H9 (cell line): ENCODE measurements around the gene SMPD4. TPM values are rescaled to one million over a fixed set of nuclear protein-coding genes. Genes with fewer than 3 reads are reported as not detected.

ENCODE experiments used
- DNase-seq: peaks from one replicate; pipeline ENCODE4 v3.0.0-alpha.2; 2017
- H2AFZ ChIP-seq: one replicate; pipeline ENCODE4 v1.6.1; 2013; ENCODE audit warnings: mild to moderate bottlenecking, low read length, control low read depth, moderate library complexity
- H2AK5ac ChIP-seq: 2 replicates; pipeline ENCODE4 v1.6.1; 2013; ENCODE audit warnings: low read length, control low read depth, mixed read lengths; ENCODE audit not compliant: insufficient read length
- H2BK120ac ChIP-seq: one replicate; pipeline ENCODE4 v1.6.1; 2013; ENCODE audit warnings: low read depth, mild to moderate bottlenecking, low read length, control low read depth, inconsistent platforms; ENCODE audit not compliant: poor library complexity, severe bottlenecking
- H2BK12ac ChIP-seq: 2 replicates; pipeline ENCODE4 v1.6.1; 2013; ENCODE audit warnings: low read length, control low read depth, mixed read lengths, low read depth; ENCODE audit not compliant: insufficient read length
- H2BK15ac ChIP-seq: 2 replicates; pipeline ENCODE4 v1.6.1; 2013; ENCODE audit warnings: low read depth, low read length, control low read depth
- H2BK20ac ChIP-seq: one replicate; pipeline ENCODE4 v1.6.1; 2013; ENCODE audit warnings: low read depth, mild to moderate bottlenecking, low read length, control low read depth, inconsistent platforms; ENCODE audit not compliant: poor library complexity, severe bottlenecking
- H2BK5ac ChIP-seq: 2 replicates; pipeline ENCODE4 v1.6.1; 2013; ENCODE audit warnings: low read length, control low read depth, mixed read lengths; ENCODE audit not compliant: insufficient read length
- H3K14ac ChIP-seq: 2 replicates; pipeline ENCODE4 v1.6.1; 2013; ENCODE audit warnings: low read length, control low read depth; ENCODE audit not compliant: insufficient read depth
- H3K18ac ChIP-seq: 2 replicates; pipeline ENCODE4 v1.6.1; 2013; ENCODE audit warnings: low read depth, mild to moderate bottlenecking, mixed read lengths, low read length, control low read depth; ENCODE audit not compliant: insufficient read length
- H3K23ac ChIP-seq: 2 replicates; pipeline ENCODE4 v1.6.1; 2013; ENCODE audit warnings: low read length, control low read depth, mixed read lengths, low read depth; ENCODE audit not compliant: insufficient read length
- H3K23me2 ChIP-seq: 2 replicates; pipeline ENCODE4 v1.6.1; 2013; ENCODE audit warnings: low read depth, mild to moderate bottlenecking, mixed read lengths, low read length, control low read depth; ENCODE audit not compliant: insufficient read length, poor library complexity, severe bottlenecking
- H3K27ac ChIP-seq: 2 replicates; pipeline ENCODE4 v1.5.1; 2013; ENCODE audit warnings: low read length, control low read depth, mixed read lengths, low read depth; ENCODE audit not compliant: insufficient read length
- H3K27me3 ChIP-seq: 2 replicates; pipeline ENCODE4 v1.6.1; 2013; ENCODE audit warnings: low read length, control low read depth, inconsistent platforms; ENCODE audit not compliant: insufficient read depth
- H3K4ac ChIP-seq: 2 replicates; pipeline ENCODE4 v1.6.1; 2013; ENCODE audit warnings: low read depth, mild to moderate bottlenecking, control low read depth, inconsistent platforms, low read length, moderate library complexity
- H3K4me1 ChIP-seq: 2 replicates; pipeline ENCODE4 v1.6.1; 2013; ENCODE audit warnings: low read length, control low read depth, inconsistent platforms; ENCODE audit not compliant: insufficient read depth
- H3K4me2 ChIP-seq: 2 replicates; pipeline ENCODE4 v1.6.1; 2013; ENCODE audit warnings: low read length, control low read depth, mixed read lengths; ENCODE audit not compliant: insufficient read length, insufficient read depth
- H3K56ac ChIP-seq: 2 replicates; pipeline ENCODE4 v1.6.1; 2013; ENCODE audit warnings: low read depth, mild to moderate bottlenecking, mixed read lengths, low read length, control low read depth; ENCODE audit not compliant: insufficient read length
- H3K79me1 ChIP-seq: 2 replicates; pipeline ENCODE4 v1.6.1; 2013; ENCODE audit warnings: low read depth, mild to moderate bottlenecking, moderate library complexity, low read length, control low read depth, inconsistent platforms; ENCODE audit not compliant: insufficient read depth, poor library complexity, severe bottlenecking
- H3K79me2 ChIP-seq: 2 replicates; pipeline ENCODE4 v1.6.1; 2013; ENCODE audit warnings: low read length, control low read depth, inconsistent platforms; ENCODE audit not compliant: insufficient read depth
- H3K9ac ChIP-seq: 2 replicates; pipeline ENCODE4 v1.6.1; 2013; ENCODE audit warnings: low read length, control low read depth, mixed read lengths; ENCODE audit not compliant: insufficient read length; ENCODE audit errors: extremely low read depth
- H3K9me3 ChIP-seq: one replicate; pipeline ENCODE4 v1.6.1; 2013; ENCODE audit warnings: low read depth, low read length, inconsistent platforms; ENCODE audit not compliant: control insufficient read depth
- H3T11ph ChIP-seq: one replicate; pipeline ENCODE4 v1.6.1; 2013; ENCODE audit warnings: mild to moderate bottlenecking, low read length, control low read depth, inconsistent platforms
- H4K20me1 ChIP-seq: one replicate; pipeline ENCODE4 v1.6.1; 2013; ENCODE audit not compliant: control insufficient read depth, insufficient read length, insufficient read depth
- H4K5ac ChIP-seq: 2 replicates; pipeline ENCODE4 v1.6.1; 2013; ENCODE audit warnings: low read depth, mild to moderate bottlenecking, mixed read lengths, low read length, control low read depth; ENCODE audit not compliant: insufficient read length
- H4K8ac ChIP-seq: replicated peaks from 2 replicates; pipeline ENCODE4 v1.6.1; 2013; ENCODE audit warnings: low read length, control low read depth, mixed read lengths, low read depth; ENCODE audit not compliant: insufficient read length
- H4K91ac ChIP-seq: 2 replicates; pipeline ENCODE4 v1.6.1; 2013; ENCODE audit warnings: low read depth, mild to moderate bottlenecking, moderate library complexity, mixed read lengths, low read length, control low read depth; ENCODE audit not compliant: insufficient read length
- H3K27ac Mint-ChIP-seq, 3 experiments: 2 replicates in 2 of 3; 3 replicates in 1 of 3; pipeline ENCODE4 v1.8.0; 2020 to 2021; ENCODE audit warnings: mixed read lengths in 3 of 3, mild to moderate bottlenecking in 1 of 3, moderate library complexity in 1 of 3
- H3K27me3 Mint-ChIP-seq: 2 replicates; pipeline ENCODE4 v1.8.0; 2021; ENCODE audit warnings: low read depth, mild to moderate bottlenecking, moderate library complexity, mixed read lengths
- H3K36me3 Mint-ChIP-seq, 3 experiments: 2 replicates in 2 of 3; 3 replicates in 1 of 3; pipeline ENCODE4 v1.8.0; 2020 to 2021; ENCODE audit warnings: low read depth in 3 of 3, mixed read lengths in 3 of 3; ENCODE audit not compliant: insufficient read depth in 1 of 3
- H3K4me1 Mint-ChIP-seq, 2 experiments: 2 replicates each; pipeline ENCODE4 v1.8.0; 2020; ENCODE audit warnings: mixed read lengths in 2 of 2
- H3K4me3 Mint-ChIP-seq, 2 experiments: 2 replicates in 1 of 2; 3 replicates in 1 of 2; pipeline ENCODE4 v1.8.0; 2020 to 2021; ENCODE audit warnings: mild to moderate bottlenecking in 2 of 2, mixed read lengths in 2 of 2, moderate library complexity in 1 of 2
- H3K9me3 Mint-ChIP-seq, 2 experiments: 2 replicates in 1 of 2; 3 replicates in 1 of 2; pipeline ENCODE4 v1.8.0; 2020; ENCODE audit warnings: mild to moderate bottlenecking in 2 of 2, mixed read lengths in 2 of 2, moderate library complexity in 1 of 2
- WGBS: extraction: QIAGEN DNeasy Blood & Tissue Kit; methylation state at CpG from one replicate; pipeline ENCODE4 v1.1.7; 2013; ENCODE audit warnings: missing lambda C conversion rate, low lambda C conversion rate, mixed read lengths; ENCODE audit not compliant: insufficient read length; ENCODE audit errors: extremely low coverage; 5-methylcytosine and 5-hydroxymethylcytosine counted together
- total RNA-seq: library from RNA; stranded (reverse); gene quantifications from 2 replicates; pipeline ENCODE4 v1.2.1, GENCODE V29; 2021
- TF ChIP-seq, protein P1 (sequence below): fragments of 200-600 bp; sonication (generic); conservative IDR thresholded peaks from 3 replicates; pipeline ENCODE4 v1.8.0; 2021; ENCODE audit warnings: antibody characterized with exemption, mild to moderate bottlenecking

The SMPD4 gene
- total RNA-seq, 1 experiment from 2014 or later = 105 TPM

DNA sequence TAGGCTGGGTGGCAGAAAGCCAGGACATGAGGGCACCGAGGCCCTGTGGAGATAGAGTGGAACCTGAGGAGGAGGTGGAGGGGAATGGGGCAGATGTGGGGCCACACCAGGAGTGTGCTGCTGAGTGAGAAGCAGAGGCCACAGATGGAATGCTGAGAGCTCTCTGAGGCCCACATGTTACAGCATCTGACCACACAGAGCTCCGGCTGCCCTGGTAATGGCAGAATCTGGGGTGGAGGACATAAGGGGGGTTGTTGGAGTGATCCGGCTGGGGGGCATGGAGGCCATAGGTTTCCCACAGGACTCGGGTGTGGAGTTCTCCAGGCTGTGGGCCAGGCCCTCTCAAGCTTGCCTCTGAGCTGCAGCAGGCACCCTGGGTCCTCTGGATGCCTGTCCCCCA lies 4.5 kb upstream of the SMPD4 start:
- Histone ChIP-seq H2AFZ (no peak overlapping the region), H3K9ac (no peak overlapping the region)

More for the DNA sequence above, 4.5 kb upstream of the SMPD4 start:
- Histone ChIP-seq H3K79me1 (no peaks in the 10 kb centered on the region), H3K27me3 (no peaks in the 10 kb centered on the region), H2BK5ac (no peak overlapping the region), H3K4ac (no peak overlapping the region), H3K18ac (no peak overlapping the region), H3K56ac (no peak overlapping the region), H4K91ac (no peak overlapping the region), H4K8ac (no peak overlapping the region), H3K27ac (no peak overlapping the region), H2BK15ac (no peak overlapping the region), H2BK20ac (no peak overlapping the region), H3K14ac (no peak overlapping the region), H3K79me2 (peaks cover 2% of the 10 kb centered on the region; the same call in 1 of the 2 replicates), H3K4me2 (no peak overlapping the region), H2BK12ac (no peak overlapping the region), H3K9me3 (no peaks in the 10 kb centered on the region), H3T11ph (no peak overlapping the region), H2AK5ac (no peak overlapping the region), H3K23me2 (no peaks in the 10 kb centered on the region), H4K5ac (no peak overlapping the region), H3K23ac (no peak overlapping the region), H3K4me1 (no peaks in the 10 kb centered on the region), H4K20me1 (no peaks in the 10 kb centered on the region), H2BK120ac (no peak overlapping the region)
- no peak for DNase-seq
- Mint-ChIP-seq H3K36me3 (peaks cover 1 to 18% (median 14%) of the 10 kb centered on the region in 3 experiments; a peak in 5 of 7 replicates), H3K27ac (peak overlapping the region in 1 of 3 experiments; percentile 48; a peak in 1 of 7 replicates), H3K27me3 (no peaks in the 10 kb centered on the region), H3K9me3 (no peaks in the 10 kb centered on the region), H3K4me1 (peaks cover 4 to 13% of the 10 kb centered on the region in 2 experiments; a peak in 3 of 4 replicates), H3K4me3 (no peak overlapping the region)
- TF ChIP-seq, protein P1, sequence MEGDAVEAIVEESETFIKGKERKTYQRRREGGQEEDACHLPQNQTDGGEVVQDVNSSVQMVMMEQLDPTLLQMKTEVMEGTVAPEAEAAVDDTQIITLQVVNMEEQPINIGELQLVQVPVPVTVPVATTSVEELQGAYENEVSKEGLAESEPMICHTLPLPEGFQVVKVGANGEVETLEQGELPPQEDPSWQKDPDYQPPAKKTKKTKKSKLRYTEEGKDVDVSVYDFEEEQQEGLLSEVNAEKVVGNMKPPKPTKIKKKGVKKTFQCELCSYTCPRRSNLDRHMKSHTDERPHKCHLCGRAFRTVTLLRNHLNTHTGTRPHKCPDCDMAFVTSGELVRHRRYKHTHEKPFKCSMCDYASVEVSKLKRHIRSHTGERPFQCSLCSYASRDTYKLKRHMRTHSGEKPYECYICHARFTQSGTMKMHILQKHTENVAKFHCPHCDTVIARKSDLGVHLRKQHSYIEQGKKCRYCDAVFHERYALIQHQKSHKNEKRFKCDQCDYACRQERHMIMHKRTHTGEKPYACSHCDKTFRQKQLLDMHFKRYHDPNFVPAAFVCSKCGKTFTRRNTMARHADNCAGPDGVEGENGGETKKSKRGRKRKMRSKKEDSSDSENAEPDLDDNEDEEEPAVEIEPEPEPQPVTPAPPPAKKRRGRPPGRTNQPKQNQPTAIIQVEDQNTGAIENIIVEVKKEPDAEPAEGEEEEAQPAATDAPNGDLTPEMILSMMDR = no peak
- WGBS = no CpG with 5 or more reads among the region's 4 CpGs
